ENCODE measurements around the gene OR13G1. TPM values are rescaled to one million over a fixed set of nuclear protein-coding genes. Genes with fewer than 3 reads are reported as not detected.

Gene OR13G1
- total RNA-seq, 2 experiments from 2014 or later: not detected

- ChIA-PET CTCF (no interaction called here), POLR2A (no interaction called here)
- Mint-ChIP-seq H3K4me1 (no peaks in the 10 kb centered on the region), H3K27me3 (peaks cover 2% of the 10 kb centered on the region), H3K9me3 (ENCODE audit: low read depth) (no peaks in the 10 kb centered on the region), H3K4me3 (no peak overlapping the region), H3K36me3 (ENCODE audit: low read depth) (no peaks in the 10 kb centered on the region), H3K27ac (no peak overlapping the region)
- intact Hi-C loops (cut with DNase I, micrococcal nuclease): no loop called here
- ATAC-seq: no peak
- DNase-seq: no peak
These were observed 32.7 kb downstream of the OR13G1 start for GRCh38 chr1:247646867-247647266.

GRCh38 chr1:247642742-247643141, 36.8 kb downstream of the OR13G1 start:
- intact Hi-C loops (cut with DNase I, micrococcal nuclease): no loop called here
- Mint-ChIP-seq H3K4me3 (no peak overlapping the region), H3K9me3 (ENCODE audit: low read depth) (peaks cover 2% of the 10 kb centered on the region), H3K27ac (no peak overlapping the region), H3K27me3 (peaks cover 24% of the 10 kb centered on the region), H3K36me3 (ENCODE audit: low read depth) (no peaks in the 10 kb centered on the region), H3K4me1 (no peaks in the 10 kb centered on the region)
- ATAC-seq: no peak
- ChIA-PET CTCF (no interaction called here), POLR2A (no interaction called here)
- no peak for DNase-seq

GRCh38 chr1:247639381-247639981, 40.1 kb downstream of the OR13G1 start:
- peak; percentile 76 for DNase-seq
- CTCF ChIA-PET: no interaction called here
- Mint-ChIP-seq H3K27ac (no peak overlapping the region), H3K27me3 (peaks cover 29% of the 10 kb centered on the region), H3K4me1 (no peaks in the 10 kb centered on the region), H3K9me3 (ENCODE audit: low read depth) (peaks cover 2% of the 10 kb centered on the region), H3K36me3 (ENCODE audit: low read depth) (no peaks in the 10 kb centered on the region), H3K4me3 (no peak overlapping the region)
- POLR2A ChIA-PET: no interaction called here
- ATAC-seq: peak; percentile 99
- intact Hi-C loops (cut with DNase I, micrococcal nuclease): no loop called here

GRCh38 chr1:247638781-247639180, 40.8 kb downstream of the OR13G1 start:
- no peak for DNase-seq
- Mint-ChIP-seq H3K36me3 (ENCODE audit: low read depth) (no peaks in the 10 kb centered on the region), H3K27me3 (peaks cover 32% of the 10 kb centered on the region), H3K4me1 (no peaks in the 10 kb centered on the region), H3K4me3 (no peak overlapping the region), H3K27ac (no peak overlapping the region), H3K9me3 (ENCODE audit: low read depth) (peaks cover 2% of the 10 kb centered on the region)
- ATAC-seq: no peak
- intact Hi-C loops (cut with DNase I, micrococcal nuclease): no loop called here
- ChIA-PET CTCF (no interaction called here), POLR2A (no interaction called here)

GRCh38 chr1:247638011-247638410, 41.5 kb downstream of the OR13G1 start:
- ATAC-seq: no peak
- ChIA-PET CTCF (no interaction called here), POLR2A (no interaction called here)
- H3K36me3 Mint-ChIP-seq (ENCODE audit: low read depth): no peaks in the 10 kb centered on the region
- H3K4me1 Mint-ChIP-seq: no peaks in the 10 kb centered on the region
- intact Hi-C loops (cut with DNase I, micrococcal nuclease): no loop called here
- H3K9me3 Mint-ChIP-seq (ENCODE audit: low read depth): peaks cover 2% of the 10 kb centered on the region
- DNase-seq: no peak
- no peak overlapping the region for H3K27ac Mint-ChIP-seq
- no peak overlapping the region for H3K4me3 Mint-ChIP-seq
- H3K27me3 Mint-ChIP-seq: peaks cover 34% of the 10 kb centered on the region

GRCh38 chr1:247627951-247628350, 51.6 kb downstream of the OR13G1 start:
- POLR2A ChIA-PET: no interaction called here
- H3K36me3 Mint-ChIP-seq (ENCODE audit: low read depth): no peaks in the 10 kb centered on the region

More at GRCh38 chr1:247627951-247628350, 51.6 kb downstream of the OR13G1 start:
- no peak for ATAC-seq
- H3K4me1 Mint-ChIP-seq: no peaks in the 10 kb centered on the region
- no peak for DNase-seq
- CTCF ChIA-PET: interaction anchor here (0.6 kb wide), 1 partner anchor 1191 kb away, joined by 4 read pairs; no protein-coding TSS in a partner anchor
- peaks cover 5% of the 10 kb centered on the region for H3K27me3 Mint-ChIP-seq
- intact Hi-C loops (cut with DNase I, micrococcal nuclease): no loop called here
- no peaks in the 10 kb centered on the region for H3K9me3 Mint-ChIP-seq (ENCODE audit: low read depth)
- H3K4me3 Mint-ChIP-seq: no peak overlapping the region
- no peak overlapping the region for H3K27ac Mint-ChIP-seq

Other genes starting within 250 kb of the OR13G1 start
- gene OR2B11, start 221.6 kb downstream of the OR13G1 start, total RNA-seq: not detected
- gene OR2C3, start 143.3 kb downstream of the OR13G1 start, total RNA-seq: not detected
- under 1 TPM in 1 of 2 experiments, not detected in 1; 0.09 TPM for gene GCSAML, start 130.6 kb downstream of the OR13G1 start, total RNA-seq
- not detected for gene OR2G2, start 91.4 kb downstream of the OR13G1 start, total RNA-seq
- gene OR2G3, start 74.2 kb downstream of the OR13G1 start, total RNA-seq: not detected
- not detected for gene OR6F1, start 36.9 kb upstream of the OR13G1 start, total RNA-seq
- not detected for gene OR14K1, start 58.9 kb upstream of the OR13G1 start, total RNA-seq
- not detected for gene OR14A2, start 68.4 kb upstream of the OR13G1 start, total RNA-seq
- gene OR1C1, start 80.8 kb upstream of the OR13G1 start, total RNA-seq: not detected
- gene OR14A16, start 144.4 kb upstream of the OR13G1 start, total RNA-seq: not detected
- gene OR11L1, start 162.2 kb upstream of the OR13G1 start, total RNA-seq: not detected
- gene TRIM58, start 177.4 kb upstream of the OR13G1 start, total RNA-seq: under 1 TPM; 0.16 to 0.18 TPM
- not detected for gene OR2W3, start 215.8 kb upstream of the OR13G1 start, total RNA-seq
- gene OR2T8, start 240.5 kb upstream of the OR13G1 start, total RNA-seq: not detected
- not detected for gene OR2AJ1, start 245.2 kb upstream of the OR13G1 start, total RNA-seq

All from activated CD4-positive, alpha-beta T cell treated with anti-CD3 and anti-CD28 coated beads for 36 hours (primary cell).